GM18909 (cell line): ENCODE data around the gene DIPK1B.

Experiments
- ATAC-seq: cut with Tn5 transposase; IDR thresholded peaks from one replicate; pipeline ENCODE4 v1.9.1; 2021; ENCODE audit warnings: mild to moderate bottlenecking; ENCODE audit not compliant: unreplicated experiment, poor library complexity

The DIPK1B gene

GRCh38 chr9:136672431-136673087 is 39.8 kb upstream of the DIPK1B start:
- no peak for ATAC-seq

- no peak for ATAC-seq
Measured at GRCh38 chr9:136673088-136673974, 39.0 kb upstream of the DIPK1B start.

GRCh38 chr9:136673975-136674785 is 38.2 kb upstream of the DIPK1B start:
- ATAC-seq = no peak

GRCh38 chr9:136674786-136675349 is 37.5 kb upstream of the DIPK1B start:
- ATAC-seq = no peak

- no peak for ATAC-seq
Measured at GRCh38 chr9:136675477-136676296, 36.7 kb upstream of the DIPK1B start.

GRCh38 chr9:136676297-136676794 is 36.0 kb upstream of the DIPK1B start:
- no peak for ATAC-seq

- no peak for ATAC-seq
Measured at GRCh38 chr9:136676920-136677686, 35.3 kb upstream of the DIPK1B start.

- ATAC-seq = no peak
Measured at GRCh38 chr9:136678034-136678433, 34.3 kb upstream of the DIPK1B start.

GRCh38 chr9:136678624-136679023 is 33.7 kb upstream of the DIPK1B start:
- ATAC-seq = no peak

GRCh38 chr9:136679431-136679941 is 32.9 kb upstream of the DIPK1B start:
- ATAC-seq = no peak

GRCh38 chr9:136681029-136681428 is 31.3 kb upstream of the DIPK1B start:
- ATAC-seq = no peak

GRCh38 chr9:136681945-136682699 is 30.2 kb upstream of the DIPK1B start:
- no peak for ATAC-seq

- ATAC-seq = no peak
Measured at GRCh38 chr9:136682710-136683109, 29.7 kb upstream of the DIPK1B start.

- ATAC-seq = no peak
Measured at GRCh38 chr9:136683173-136683745, 29.1 kb upstream of the DIPK1B start.

GRCh38 chr9:136683755-136684154 is 28.6 kb upstream of the DIPK1B start:
- no peak for ATAC-seq

GRCh38 chr9:136684339-136684738 is 28.0 kb upstream of the DIPK1B start:
- ATAC-seq = no peak

- ATAC-seq = no peak
Measured at GRCh38 chr9:136684799-136685198, 27.6 kb upstream of the DIPK1B start.

GRCh38 chr9:136685216-136685615 is 27.2 kb upstream of the DIPK1B start:
- no peak for ATAC-seq
